ENCODE results near the gene COX8C.

GRCh38 chr14:93322929-93323599 lies 23.9 kb upstream of the COX8C start:
- TF ChIP-seq CTCF (IDR thresholded peaks at IDR 0.05) (no peak), POLR2A (IDR thresholded peaks at IDR 0.05) (no peak)

Measured in right lobe of liver (tissue), 4 donors.